Inferior parietal cortex (tissue), 1 donor: ENCODE results near the gene FAM193A.
"Not testable (repeated sequence)": the region's sequence is repeated elsewhere in the genome, so short reads cannot be mapped to it uniquely, and the experiment has no call there.

Experiments used
- DNase-seq: peaks from one replicate; pipeline ENCODE4 v3.0.0-alpha.2; 2016; ENCODE audit errors: extremely low spot score

Gene FAM193A

DNA sequence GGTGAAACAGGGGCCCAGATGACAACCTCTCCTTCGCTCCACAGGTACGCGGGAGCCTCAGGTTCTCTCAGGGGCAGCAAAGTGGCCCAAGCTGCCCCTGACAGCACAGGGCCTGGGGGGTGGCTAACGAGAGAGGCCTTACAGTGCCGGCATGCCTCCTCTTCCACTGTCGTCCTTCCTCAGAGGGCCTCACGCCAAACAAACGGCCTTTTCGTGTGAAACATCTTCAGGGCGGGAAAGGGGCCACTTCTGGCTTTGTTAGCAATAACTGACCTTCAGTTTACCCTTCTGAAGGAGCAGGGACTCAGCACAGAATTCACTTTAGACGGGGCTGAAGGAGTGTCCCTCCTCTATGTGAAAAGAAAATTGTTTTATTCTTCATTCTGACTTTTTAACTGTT lies 21.5 kb upstream of the FAM193A start:
- not testable (repeated sequence) for DNase-seq

DNA sequence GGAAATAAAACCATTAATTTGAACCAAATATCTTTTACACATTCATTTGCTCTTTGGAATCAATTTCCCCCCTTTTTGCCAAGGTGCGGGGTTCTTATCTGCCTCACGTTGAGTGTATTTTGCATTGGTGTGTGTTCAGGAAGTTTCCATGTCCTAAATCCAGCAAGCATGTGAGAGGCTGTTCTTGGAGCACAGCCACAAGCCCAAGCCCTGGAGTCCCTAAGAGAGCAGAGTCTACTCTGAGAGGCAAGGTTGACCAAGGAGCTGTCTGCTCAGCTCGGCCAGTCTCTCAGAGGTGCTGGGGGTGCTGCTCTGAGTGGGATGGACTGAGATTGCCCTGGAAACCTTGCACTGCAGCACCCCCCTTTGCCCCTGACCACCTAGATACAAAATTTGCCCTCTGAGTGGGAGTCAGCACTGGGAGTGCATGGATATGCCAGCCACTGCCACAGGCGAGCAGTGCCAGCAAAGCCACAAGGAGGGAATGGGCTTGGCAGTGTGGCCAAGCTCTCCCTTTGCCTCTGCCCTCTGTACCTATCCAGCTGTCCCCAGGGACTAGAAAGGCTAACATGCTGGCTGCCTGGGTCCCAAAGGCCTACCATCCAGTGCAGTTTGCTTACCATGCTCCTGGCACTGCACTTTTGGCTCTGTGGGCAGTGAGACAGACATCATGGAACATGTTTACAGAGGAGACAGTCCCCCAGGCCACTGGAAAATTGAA lies 20.5 kb upstream of the FAM193A start:
- no peak for DNase-seq

DNA sequence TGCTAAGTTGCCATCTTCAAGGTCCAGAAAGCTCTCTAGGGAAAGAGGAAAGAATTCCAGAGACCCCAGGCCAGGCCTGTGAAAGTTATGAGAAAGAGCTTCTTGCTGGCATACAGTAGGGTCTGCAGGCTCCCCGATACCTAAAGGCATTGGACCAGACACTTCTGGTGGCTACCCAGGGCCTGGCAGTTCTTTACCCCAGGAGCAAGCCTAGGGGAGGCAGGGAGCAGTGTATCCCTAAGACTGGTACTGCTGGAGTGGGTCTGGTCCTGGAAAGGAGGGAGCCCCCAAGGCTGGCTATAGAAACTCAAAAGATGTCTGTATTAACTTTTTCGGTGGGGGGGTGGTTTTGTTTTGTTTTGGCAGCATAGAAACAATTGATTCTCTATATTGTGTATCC lies 19.8 kb upstream of the FAM193A start:
- no peak for DNase-seq

DNA sequence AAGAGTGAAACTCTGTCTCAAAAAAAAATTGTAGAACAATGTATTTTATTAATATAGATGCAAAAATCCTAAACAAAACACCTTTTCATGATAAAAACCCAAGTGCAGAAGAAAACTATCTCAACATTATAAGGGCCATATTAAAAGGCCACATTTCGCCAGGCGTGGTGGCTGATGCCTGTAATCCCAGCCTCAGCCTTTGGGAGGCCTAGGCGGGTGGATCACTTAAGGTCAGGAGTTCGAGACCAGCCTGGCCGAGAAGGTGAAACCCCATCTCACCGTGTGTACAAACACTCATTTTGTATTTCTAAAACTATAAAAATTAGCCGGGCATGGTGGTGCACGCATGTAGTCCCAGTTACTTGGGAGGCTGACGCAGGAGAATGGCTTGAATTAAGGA lies 9.9 kb upstream of the FAM193A start:
- no peak for DNase-seq

DNA sequence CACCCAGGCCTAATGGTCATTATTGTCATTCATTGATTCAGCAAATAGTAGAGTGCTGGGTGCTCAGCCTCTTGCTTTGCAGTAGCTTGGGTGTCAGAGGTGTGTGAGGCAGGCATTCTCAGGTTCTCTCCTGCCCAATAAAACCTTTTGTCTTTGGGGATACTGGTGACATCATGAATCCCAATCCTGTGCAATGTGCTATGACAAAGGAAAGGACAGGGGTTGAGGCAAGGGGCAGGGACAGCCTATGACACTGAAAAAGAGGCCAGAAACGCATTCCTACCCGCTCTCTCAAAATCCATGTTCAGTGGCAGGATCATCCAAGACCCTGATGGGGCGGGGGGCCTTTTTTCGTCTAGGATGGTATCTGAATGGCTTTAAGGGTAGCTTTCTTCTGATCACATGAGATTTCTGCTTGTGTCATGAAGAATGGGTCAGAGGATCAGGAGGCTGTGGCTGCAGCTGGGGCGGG lies 1.5 kb upstream of the FAM193A start:
- no peak for DNase-seq

DNA sequence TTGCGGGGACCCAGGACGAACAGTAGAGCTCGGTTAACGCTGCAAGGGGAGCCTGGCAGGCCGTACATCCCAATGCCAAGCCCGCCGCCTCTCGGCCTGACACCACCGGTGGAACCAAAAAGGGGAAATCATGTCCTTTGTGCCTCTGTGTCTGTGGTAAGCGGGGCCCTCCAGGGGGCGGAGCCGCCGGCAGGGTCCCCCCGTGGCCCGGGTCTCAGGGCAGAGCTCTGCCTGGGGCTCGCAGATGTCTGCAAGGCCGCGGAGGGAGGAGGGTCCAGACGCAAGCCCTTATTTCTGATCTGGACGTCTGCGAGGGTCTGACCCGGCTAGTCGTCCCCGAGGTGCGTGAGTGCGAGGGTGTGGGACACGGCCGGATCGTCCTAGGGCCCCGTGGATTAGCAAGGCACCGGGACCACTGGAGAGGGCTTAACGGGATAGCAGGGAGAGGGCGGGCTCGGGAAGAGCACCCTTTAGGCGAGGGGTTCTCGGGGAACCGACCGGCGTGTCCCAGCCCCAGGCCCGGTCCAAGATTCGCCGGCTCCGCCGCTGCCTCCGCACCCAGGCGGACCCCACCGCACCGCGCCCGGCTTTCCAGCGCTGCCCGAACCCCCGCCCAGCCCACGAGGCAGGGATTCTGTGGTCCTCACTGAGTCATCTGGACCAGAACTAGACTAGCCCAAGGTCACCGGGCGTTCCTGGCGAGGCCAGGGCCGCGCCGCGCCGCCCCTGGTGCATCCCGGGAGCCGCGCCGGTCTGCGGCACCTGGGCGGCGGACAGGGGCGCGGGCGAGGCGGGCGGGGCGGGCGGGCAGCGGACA lies 863 bp upstream of the FAM193A start:
- DNase-seq, result peak; percentile 36

DNA sequence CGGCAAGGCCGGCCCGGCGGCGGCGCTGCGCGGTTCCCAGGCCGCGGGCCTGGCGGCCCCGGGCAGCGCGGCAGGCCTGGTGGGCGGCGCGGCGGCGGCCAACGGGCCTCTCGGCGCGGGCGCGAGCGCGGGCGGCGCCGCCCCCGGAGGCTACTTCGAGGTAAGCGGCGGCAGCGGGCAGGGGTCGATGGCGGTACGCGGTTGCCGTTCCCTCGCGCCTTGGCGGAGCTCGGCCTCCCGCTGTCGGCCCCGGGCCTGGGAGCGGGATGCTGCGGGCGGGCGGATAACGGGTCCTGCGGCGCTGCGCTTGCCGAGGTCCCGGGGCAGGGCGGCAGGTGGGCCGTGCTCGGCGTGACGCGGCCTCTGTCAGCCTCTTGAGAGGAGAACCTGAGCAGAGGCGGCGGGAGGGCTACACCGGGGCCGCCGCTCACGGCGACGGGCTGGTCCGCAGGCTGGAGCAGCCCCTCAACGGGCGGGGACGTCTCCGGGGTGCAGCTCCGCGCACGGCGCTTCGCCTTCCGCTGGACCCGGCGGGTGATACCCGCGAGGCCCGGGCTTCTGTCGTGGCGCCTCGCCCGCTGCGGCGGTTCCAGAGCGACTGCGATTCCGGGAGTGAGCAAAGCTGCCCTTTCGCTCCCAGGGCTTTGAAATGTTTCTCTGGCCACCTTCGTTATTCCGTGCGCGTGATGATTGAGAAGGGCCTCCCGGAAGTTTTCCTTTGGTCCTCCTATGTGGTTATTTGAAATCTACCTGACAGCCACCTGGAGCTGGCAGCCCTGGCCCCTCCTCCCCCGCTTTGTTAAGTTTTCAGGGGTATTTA lies 774 bp downstream of the FAM193A start:
- DNase-seq, result peak; percentile 13

DNA sequence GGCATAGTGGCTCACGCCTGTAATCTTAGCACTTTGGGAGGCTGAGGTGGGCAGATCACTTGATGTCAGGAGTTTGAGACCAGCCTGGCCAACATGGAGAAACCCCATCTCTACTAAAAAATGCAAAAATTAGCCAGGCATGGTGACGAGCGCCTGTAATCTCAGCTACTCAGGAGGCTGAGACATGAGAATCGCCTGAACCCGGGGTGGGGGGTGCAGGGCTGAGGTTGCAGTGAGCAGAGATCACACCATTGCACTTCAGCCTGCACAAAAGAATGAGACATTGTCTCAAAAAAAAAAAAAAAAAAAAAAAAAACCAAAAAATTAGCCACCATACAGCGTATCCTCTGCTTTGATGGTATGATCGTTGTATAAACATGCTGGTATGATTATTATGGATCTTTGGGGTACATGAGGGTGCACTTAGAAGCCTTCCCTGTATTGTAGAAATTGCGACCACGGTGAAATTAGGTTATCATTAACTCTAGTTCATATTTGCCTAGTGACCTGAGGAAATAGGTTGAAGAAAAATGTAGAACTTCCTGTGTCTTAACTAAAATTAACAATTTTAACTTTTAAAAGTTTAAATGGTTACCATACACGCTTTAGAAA lies 7.2 kb downstream of the FAM193A start:
- DNase-seq, result not testable (repeated sequence)

DNA sequence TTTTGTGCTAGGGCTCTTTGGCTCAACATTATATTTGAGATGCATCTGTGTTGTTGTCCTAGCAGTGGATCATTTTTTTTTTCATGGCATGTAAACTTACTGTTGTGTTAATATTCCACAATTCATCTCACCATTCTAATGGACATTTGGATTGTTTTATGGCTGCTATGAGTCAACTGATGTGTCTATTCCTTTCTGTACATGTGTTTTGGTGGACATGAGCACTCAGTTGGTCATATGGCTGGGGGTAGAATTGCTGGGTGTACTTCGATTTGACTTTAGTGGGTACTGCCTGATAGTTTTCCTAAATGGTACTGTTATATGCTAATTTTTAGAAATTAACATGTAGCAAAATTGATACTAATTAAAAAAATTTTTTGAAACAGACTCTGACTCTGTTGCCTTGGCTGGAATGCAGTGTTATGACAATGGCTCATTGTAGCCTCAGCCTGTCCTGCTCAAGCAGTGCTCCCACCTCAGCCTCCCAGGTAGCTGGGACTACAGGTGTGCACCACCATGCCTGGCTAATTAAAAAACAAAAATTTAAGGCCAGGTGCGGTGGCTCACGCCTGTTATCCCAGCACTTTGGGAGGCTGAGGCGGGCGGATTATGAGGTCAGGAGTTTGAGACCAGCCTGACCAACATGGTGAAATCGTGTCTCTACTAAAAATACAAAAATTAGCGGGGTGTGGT lies 9.0 kb downstream of the FAM193A start:
- DNase-seq, result no peak

DNA sequence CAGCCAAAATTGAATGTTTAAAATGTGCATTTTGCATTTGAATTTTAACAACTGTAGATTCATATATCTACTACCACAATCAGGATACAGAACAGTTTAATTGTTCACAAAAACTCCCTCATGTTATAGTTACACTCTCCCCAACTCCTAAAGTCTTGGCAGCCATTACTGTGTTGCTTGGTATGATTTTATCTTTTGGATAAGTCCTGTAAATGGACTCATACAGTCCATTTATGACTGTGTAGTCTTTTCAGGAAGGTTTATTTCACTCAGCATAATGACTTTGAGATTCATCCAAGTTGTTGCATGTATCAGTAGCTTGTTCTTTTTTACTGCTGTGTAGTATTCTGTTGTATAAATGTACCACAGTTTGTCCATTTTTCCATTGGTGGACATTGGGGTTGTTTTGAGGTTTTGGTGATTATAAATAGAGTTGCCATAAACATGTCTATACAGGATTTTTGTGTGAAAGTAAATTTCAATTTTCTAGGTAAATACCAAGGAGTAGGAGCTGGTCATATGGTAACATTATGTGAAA lies 9.9 kb downstream of the FAM193A start:
- no peak for DNase-seq

DNA sequence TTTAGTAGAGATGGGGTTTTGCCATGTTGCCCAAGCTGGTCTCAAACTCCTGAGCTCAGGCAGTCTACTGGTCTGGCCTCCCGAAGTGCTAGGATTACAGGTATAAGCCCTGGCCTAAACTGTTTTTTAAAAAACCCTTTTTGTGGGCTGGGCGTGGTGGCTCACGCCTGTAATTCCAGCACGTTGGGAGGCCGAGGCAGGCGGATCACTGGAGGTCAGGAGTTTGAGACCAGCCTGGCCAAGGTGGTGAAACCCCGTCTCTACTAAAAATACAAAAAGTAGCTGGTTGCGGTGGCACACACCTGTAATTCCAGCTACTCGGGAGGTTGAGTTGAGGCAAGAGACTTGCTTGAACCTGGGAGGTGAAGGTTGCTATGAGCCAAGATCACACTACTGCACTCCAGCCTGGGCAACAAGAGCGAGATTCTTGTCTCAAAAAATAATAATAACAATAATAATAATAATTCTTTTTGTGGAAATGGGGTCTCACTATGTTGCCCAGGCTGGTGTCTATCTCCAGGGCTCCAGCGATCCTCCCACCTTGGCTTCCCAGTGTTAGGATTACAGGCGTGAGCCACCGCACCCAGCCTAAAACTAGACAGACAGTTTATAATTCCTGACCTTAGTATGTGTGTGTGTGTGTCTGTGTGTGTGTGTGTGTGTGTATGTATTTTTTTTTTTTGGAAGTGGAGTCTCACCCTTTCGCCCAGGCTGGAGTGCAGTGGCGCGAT lies 10.7 kb downstream of the FAM193A start:
- not testable (repeated sequence) for DNase-seq

DNA sequence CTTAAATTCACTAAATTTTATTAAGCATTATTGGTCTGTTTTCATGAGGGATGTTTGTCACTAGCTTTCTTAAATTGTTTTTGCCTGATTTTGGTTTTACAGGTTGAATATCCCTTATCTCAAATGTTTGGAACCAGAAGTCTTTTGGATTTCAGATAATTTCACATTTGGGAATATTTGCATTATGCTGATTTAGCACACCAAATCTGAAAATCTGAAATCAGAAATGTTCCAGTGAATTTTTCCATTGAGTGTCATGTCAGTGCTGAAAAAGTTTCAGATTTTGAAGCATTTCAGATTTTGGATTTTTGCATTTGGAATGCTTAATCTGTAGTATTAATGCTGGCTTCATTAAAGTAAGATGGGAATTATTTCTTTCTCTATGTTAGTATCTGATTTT lies 14.7 kb downstream of the FAM193A start:
- DNase-seq, result no peak

DNA sequence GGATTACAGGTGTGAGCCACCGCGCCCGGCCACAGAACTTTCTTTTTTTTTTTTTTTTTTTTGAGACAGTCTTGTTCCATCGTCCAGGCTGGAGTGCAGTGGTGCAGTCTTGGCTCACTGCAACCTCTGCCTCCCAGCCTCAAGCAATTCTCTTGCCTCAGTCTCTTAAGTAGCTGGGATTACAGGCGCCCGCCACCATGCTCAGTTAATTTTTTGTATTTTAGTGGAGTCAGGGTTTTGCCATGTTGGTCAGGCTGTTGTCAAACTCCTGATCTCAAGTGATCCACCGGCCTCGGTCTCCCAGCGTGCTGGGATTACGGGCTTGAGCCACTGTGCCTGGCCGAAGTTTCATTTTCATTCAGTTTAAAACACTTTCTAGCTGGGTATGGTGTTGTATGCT lies 16.4 kb downstream of the FAM193A start:
- no peak for DNase-seq

DNA sequence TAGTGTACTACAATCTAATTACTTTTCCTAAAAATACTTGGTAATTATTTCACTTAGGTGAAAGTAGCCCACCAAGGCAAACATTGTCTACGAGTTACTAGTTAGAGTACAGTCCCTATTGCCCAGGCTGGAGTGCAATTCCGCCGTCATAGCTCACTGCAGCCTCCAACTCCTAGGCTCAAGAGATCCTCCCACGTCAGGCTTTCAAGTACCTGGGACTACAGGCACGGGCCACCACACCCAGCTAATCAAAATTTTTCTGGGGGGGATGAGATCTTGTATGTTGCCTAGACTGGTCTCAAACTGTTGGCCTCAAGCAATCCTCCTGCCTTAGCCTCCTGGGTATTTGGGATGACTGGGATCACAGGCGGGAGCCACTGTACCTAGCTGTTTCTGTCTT lies 21.9 kb downstream of the FAM193A start:
- no peak for DNase-seq

DNA sequence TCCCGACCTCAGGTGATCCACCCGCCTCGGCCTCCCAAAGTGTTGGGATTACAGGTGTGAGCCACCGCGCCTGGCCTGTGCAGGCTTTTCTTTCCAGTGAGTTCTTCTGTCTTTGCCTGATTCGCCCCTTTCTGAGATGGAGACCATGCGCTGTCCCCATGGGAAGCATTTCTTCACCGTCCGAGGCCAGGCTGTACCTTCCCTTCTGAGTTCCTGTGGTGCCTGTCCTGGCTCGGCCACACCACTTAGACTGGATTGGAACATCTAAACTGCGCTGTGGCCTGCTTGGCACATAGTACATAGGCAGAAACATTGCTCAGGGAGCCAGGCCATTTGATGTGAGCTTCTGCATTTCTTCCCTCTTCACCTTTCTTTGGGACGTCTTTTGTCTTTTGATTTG lies 23.7 kb downstream of the FAM193A start:
- no peak for DNase-seq

DNA sequence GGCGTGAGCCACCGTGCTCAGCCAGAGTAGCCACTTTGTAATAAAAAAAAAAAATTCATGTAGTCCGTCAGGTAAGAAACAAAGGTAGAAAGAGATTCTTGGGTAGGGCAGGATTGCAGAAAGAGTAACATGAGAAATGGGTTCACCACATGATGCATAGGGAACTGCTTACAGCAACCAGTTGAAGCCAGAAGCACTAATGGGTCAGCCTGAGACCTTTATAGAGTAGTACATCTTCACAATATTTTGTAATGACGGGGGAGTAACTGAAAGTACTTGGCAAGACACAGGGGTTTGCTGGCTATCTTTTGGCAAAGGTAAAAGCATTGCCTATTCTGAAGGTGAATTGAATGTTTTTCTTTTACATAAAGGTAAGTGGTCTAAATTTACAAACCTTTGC lies 29.1 kb downstream of the FAM193A start:
- no peak for DNase-seq

DNA sequence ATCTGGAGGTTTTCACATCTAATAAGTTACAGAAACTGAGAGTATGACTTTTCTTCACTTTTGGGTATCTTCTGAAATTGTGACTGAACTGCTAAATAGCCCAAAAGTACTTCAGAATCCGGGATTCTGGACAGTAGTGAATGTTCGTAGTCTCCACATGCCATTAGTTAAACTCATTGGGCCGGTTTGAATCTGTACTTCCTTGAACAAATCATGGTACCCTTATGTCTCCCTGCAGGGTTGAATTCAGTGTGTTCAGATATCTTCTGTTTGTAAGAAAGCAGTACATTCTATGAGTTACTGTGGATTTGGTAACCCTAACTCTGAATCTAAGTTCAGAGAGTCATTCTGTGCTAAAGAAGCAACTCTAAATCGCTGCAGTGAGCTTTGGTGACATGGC lies 33.6 kb downstream of the FAM193A start:
- no peak for DNase-seq

DNA sequence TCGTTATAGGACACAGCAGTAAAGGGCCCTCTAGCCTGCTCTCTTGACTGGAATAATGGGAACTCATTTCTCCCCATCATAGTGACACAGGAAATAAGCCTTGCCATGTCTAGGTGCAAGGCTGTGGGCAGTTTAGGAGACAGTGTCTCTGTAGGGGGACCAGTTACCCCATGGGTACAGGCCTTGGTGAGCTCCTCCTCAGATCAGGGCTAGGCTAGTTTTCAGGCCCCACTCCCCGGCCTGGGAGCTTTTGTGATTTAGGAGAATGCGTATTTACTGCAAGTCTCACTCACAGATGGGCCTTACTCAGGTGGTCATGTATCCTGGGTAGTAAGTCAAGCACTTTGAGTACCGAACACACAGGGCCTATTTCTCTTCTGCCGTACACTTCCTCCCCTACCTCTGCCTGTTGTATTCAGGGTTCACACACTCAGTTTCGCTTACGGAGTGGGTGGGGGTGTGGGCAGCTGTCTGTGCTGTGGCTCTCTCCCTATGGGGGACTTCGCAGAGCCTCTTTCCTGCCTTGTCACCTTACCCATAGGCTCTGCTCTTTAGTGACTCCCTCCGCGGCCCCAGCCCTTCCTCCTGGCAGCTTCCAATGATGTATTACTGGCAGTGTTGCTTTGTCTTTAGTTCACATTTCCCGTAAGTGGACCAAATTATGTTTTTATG lies 34.2 kb downstream of the FAM193A start:
- no peak for DNase-seq

DNA sequence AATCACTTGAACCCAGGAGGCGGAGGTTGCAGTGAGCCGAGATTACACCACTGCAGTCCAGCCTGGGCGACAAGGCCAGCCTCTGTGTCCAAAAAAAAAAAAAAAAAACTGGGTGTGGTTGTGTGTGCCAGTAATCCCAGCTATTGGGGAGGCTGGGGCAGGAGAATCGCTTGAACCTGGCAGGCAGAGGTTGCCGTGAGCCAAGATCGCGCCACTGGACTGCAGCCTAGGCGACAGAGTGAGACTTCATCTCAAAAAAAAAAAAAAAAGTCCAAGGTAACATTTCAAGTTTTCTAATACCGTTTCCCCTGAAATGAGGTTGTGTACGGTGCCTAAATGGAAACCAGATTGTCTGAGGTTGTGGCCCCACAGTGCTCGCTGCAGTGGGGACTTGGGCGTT lies 35.6 kb downstream of the FAM193A start:
- no peak for DNase-seq

DNA sequence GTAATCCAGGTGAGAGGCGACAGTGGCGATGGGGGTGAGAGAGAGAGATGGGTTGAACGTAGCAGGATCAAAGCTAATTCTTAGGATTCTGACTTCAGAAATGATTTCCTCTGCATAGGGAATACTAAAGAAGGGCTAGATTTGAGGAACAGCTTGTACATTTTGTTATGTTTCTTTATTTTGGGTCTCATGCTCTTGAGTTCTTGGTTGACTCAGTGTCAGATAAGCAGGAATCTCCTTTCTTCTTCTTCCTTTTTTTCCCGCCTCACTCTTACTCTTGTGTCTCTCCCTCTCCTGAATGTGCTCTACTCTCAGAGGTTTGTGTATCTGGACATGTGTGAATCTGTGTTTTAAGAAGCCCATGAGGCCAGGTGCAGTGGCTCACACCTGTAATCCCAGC lies 36.4 kb downstream of the FAM193A start:
- no peak for DNase-seq
